ENCODE data around the gene HEXD.

- TF ChIP-seq CTCF (IDR thresholded peaks at IDR 0.05; ENCODE audit: low read depth, low read length, poor library complexity, severe bottlenecking) (no peak), EZH2phosphoT487 (IDR thresholded peaks at IDR 0.05; ENCODE audit: borderline replicate concordance, low read length) (no peak)
Observed at GRCh38 chr17:82491196-82491530, 73.0 kb downstream of the HEXD start.
